Activated CD4-positive, alpha-beta T cell treated with anti-CD3 and anti-CD28 coated beads for 24 hours (primary cell): ENCODE results near the gene SOAT2.
"Not testable (repeated sequence)": the region's sequence is repeated elsewhere in the genome, so short reads cannot be mapped to it uniquely, and the experiment has no call there.

ENCODE experiments used
- DNase-seq, 2 donors: peaks; one replicate each; pipeline ENCODE4 v3.0.0-alpha.2; 2020; ENCODE audit warnings: low read depth in 2 of 2

Gene SOAT2

GRCh38 chr12:53101931-53102781 lies 1.1 kb upstream of the SOAT2 start:
- DNase-seq = no peak

GRCh38 chr12:53103860-53104305 lies 597 bp downstream of the SOAT2 start:
- DNase-seq = no peak

- DNase-seq = no peak
Observed at GRCh38 chr12:53105256-53105655, 2.0 kb downstream of the SOAT2 start.

DNA sequence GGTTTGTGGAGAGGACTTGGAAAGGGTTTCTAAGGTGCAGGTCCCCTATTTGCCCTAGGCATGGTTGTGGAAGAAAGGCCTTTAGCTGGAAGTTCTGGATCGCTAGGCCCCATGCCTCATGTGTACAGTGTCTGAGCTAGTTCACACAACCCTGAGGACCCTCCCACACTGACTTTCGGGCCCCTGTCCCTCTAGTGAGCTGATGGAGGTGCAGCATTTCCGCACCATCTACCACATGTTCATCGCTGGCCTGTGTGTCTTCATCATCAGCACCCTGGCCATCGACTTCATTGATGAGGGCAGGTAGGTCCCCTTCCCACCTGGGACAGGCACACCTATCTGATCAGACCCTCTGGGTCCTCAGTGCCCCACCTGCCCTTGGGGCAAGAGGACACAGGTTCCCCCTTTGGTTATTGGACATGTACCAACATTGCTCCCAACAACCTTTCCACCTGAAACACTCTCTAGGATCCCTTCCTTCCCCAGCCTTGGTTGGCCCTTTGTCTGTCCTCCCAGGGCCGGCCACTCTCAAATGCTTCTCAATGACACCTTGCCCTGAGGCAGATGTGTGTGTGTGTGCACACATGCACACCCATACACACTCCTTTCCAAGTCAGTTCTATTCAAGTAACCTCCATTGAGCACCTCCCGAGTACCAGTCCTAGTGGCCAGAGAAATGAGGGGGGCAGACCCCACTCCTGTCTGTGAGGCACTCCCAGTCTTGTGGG lies 2.6 kb downstream of the SOAT2 start:
- no peak for DNase-seq

DNA sequence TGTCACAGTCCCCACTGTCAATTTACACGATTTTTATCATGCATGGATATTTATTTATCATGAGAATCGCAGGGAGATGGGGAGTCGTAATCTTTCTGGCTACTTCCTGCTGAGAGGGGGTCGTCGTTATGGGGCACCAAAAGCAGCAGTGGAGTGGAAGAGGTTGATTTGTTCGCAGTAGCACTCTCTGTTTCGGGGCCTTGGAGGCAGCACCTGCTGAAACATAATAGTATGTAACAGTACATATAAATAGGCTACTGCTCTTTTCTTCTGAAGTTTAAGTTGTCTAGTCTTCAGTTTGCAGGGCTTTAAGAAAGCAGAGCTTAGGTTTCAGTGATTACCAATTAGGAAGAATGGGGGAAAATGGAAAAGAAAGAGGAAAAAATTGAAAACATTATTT lies 3.8 kb downstream of the SOAT2 start:
- no peak for DNase-seq

DNA sequence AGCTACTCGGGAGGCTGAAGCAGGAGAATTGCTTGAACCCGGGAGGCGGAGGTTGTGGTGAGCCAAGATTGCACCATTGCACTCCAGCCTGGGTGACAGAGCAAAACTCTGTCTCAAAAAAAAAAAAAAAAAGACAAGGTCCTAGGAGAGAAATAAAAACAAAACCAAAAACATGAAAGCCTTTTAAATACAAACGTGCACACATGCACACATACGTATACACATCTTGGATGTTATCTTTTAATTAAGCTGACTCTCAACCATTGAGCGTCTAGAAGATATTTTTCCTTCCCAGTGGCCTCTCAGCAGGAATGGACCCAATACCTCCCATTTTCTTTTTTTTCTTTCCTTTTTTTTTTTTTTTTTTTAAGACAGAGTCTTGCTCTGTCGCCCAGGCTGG lies 9.1 kb downstream of the SOAT2 start:
- DNase-seq = not testable (repeated sequence)

- DNase-seq = no peak
Observed at GRCh38 chr12:53113136-53113705, 9.9 kb downstream of the SOAT2 start.

GRCh38 chr12:53113951-53114350 lies 10.7 kb downstream of the SOAT2 start:
- no peak for DNase-seq

DNA sequence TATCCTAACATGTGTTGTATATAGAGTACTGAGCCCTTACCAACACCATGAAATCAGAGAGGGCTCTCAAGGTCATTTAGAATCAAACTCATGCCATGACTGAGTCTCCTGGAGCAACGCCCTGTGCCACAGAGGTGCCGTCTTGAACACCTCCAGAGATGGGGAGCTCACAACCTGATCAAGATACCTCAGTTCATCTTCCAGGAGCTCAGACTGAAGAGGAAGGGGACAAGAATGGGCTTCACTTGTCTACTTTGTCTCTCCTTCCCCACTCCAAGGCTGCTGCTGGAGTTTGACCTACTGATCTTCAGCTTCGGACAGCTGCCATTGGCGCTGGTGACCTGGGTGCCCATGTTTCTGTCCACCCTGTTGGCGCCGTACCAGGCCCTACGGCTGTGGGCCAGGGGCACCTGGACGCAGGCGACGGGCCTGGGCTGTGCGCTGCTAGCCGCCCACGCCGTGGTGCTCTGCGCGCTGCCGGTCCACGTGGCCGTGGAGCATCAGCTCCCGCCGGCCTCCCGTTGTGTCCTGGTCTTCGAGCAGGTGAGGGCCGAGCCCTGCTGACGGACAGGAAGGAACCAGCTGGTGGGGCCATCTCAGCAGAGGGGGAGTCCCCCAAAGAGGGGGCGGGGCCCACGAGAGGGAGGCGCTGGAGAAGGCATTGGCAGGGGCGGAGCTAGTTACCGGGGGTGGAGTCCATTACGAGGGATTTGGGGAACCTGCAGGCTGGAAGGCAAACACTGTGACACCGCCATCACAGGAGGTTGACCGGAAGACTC lies 12.0 kb downstream of the SOAT2 start:
- no peak for DNase-seq

- DNase-seq = no peak
Observed at GRCh38 chr12:53115891-53116648, 12.8 kb downstream of the SOAT2 start.

- no peak for DNase-seq
Observed at GRCh38 chr12:53118751-53119300, 15.5 kb downstream of the SOAT2 start.

DNA sequence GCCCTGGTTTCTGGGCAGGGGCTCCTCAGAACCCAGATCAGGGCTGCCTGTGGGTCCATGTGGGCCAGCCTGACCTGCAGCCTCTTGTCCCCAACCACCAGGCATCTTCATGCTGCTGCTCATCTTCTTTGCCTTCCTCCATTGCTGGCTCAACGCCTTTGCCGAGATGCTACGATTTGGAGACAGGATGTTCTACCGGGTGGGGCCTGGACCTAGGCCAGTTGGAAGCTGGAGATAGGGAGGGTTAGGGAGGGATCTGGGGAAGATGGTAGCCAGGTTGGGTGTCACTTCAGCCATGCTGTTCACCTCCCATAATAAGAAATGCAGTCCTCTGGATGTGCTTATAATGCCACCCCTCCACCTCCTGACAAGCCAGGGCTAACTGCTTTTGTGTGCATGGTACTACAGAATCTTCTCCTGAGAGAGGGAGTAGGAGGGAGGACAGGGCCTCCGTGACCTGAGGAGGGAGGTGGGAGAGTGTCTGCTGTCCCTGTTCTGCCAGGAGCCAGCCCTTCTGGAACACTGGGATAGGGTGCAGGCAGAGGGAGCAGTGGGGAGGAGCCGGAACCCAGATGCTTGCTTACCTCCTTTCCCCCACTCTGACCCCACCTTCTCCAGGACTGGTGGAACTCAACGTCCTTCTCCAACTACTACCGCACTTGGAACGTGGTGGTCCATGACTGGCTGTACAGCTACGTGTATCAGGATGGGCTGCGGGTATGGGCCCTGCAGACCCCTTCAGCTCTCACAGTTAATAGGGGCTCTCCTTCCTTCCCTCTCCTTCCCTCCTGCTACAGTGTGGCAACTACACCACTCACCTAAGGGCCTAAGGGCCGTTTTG lies 17.6 kb downstream of the SOAT2 start:
- no peak for DNase-seq

GRCh38 chr12:53122961-53123468 lies 19.7 kb downstream of the SOAT2 start:
- DNase-seq = no peak

- no peak for DNase-seq
Observed at GRCh38 chr12:53123578-53124351, 20.5 kb downstream of the SOAT2 start.

DNA sequence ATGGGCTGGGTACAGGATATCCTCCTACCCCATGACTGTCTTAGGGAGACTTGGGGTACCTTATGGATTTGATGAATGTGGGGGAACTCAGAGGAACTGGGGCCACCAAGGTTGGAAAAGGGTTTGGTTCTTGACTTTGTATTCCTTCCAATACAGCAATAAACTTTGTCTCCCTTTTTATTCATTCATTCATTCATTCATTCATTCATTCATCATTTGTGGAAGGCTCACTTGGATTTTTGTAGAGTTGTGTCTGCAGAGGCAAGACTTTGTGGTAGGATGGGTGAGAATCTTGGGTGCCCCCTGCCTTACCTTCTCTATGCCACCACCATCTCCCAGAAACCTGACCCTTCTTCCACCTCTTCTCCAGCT lies 21.1 kb downstream of the SOAT2 start:
- no peak for DNase-seq

GRCh38 chr12:53127169-53127568 lies 23.9 kb downstream of the SOAT2 start:
- no peak for DNase-seq

DNA sequence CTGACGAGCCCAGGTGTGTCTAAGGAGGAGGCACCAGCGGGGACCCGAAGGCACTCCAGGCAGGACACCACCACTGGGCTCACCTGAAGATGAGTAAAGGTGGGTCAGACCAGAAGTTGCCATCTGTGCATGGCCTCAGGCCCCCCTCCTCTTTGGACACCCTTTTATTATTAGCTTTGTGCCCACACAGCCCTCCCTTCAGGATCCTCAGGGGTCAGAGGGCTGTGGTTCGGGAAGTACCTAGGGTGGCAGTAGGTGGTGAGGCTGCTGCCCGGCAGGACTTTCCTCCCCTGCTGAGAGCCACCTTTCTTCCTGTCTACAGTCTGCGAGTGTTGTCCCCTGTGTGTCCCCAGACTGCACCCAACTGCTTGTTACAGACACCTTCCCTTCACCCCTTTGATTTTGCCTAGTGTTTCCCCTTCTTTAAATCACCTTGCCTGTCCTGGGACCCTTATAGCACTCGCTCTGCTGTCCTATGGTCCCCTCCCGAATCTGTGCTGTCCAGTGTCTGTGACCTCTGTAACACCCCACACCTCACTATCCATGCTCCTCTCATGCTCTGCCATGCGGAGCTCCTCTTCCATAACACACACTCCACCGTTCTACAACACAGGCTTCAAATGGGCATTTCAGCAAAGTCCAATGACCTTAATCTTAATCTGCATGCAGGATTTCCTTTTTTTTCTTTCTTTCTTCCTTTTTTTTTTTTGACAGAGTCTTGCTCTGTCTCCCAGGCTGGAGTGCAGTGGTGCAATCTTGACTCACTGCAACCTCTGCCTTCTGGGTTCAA lies 25.7 kb downstream of the SOAT2 start:
- no peak for DNase-seq

DNA sequence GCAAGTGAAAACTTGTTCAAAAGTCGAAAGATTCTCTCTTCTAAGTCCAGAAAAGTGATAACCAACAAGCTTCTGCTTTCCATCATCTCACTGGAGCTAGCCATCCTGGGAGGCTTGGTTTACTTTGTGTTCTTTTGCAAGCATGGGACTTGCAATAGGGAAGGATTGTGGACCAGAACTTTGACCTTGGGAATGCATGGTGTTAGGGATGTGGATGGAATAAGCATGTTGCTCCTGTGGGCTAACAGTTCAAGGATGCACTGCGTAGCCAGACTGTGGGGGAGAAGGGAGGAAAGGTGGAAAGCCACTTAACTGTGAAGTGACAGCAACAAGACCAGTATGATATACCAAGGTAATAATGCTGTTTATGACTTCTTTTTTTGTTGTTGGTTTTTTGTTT lies 28.6 kb downstream of the SOAT2 start:
- DNase-seq = no peak
